Measurements from ENCODE around the gene RBMS1.
A peak's percentile ranks its signal among the peaks of the same experiment; 100 is the strongest.

- TF ChIP-seq, protein P1, sequence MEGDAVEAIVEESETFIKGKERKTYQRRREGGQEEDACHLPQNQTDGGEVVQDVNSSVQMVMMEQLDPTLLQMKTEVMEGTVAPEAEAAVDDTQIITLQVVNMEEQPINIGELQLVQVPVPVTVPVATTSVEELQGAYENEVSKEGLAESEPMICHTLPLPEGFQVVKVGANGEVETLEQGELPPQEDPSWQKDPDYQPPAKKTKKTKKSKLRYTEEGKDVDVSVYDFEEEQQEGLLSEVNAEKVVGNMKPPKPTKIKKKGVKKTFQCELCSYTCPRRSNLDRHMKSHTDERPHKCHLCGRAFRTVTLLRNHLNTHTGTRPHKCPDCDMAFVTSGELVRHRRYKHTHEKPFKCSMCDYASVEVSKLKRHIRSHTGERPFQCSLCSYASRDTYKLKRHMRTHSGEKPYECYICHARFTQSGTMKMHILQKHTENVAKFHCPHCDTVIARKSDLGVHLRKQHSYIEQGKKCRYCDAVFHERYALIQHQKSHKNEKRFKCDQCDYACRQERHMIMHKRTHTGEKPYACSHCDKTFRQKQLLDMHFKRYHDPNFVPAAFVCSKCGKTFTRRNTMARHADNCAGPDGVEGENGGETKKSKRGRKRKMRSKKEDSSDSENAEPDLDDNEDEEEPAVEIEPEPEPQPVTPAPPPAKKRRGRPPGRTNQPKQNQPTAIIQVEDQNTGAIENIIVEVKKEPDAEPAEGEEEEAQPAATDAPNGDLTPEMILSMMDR (IDR thresholded peaks at IDR 0.05) = no peak
- TF ChIP-seq POLR2A (IDR thresholded peaks at IDR 0.05) = peak in 1 of 2 donors; percentile 12
- no peak for TF ChIP-seq EP300 (IDR thresholded peaks at IDR 0.05)
These were observed 86.8 kb downstream of the RBMS1 start for GRCh38 chr2:160406591-160407392.

All from tibial nerve (tissue), 4 donors.